WI38 (cell line): ENCODE data around the gene ZNF592.

ENCODE experiments used
- H3K4me3 ChIP-seq: 2 replicates; pipeline ENCODE4 v1.5.1; 2011; ENCODE audit warnings: low read depth, mild to moderate bottlenecking, control low read depth, low read length
- TF ChIP-seq, protein P1 (sequence below): IDR thresholded peaks from 2 replicates; pipeline ENCODE4 v1.5.1; 2012; ENCODE audit warnings: low read depth, mild to moderate bottlenecking, control low read depth, low read length

Gene ZNF592

DNA sequence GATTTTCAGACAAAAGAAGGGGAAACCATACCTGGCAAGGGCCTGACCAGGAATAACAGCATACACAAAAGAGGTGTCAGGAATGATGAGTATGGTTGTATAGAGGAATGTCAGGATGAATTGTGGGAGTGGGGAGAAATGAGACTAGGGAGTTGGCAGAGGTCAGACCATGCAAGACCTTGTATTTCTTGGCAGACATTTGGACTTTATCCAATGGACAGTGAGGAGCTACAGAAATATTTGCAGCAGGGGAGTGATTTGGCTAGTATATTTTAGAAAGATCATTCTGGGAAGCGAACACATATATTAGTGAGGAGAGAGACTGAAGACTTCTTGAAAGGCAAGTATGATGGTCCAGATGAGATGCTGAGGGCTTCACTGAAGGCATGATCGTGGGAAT, 43.4 kb downstream of the ZNF592 start:
- TF ChIP-seq, protein P1, sequence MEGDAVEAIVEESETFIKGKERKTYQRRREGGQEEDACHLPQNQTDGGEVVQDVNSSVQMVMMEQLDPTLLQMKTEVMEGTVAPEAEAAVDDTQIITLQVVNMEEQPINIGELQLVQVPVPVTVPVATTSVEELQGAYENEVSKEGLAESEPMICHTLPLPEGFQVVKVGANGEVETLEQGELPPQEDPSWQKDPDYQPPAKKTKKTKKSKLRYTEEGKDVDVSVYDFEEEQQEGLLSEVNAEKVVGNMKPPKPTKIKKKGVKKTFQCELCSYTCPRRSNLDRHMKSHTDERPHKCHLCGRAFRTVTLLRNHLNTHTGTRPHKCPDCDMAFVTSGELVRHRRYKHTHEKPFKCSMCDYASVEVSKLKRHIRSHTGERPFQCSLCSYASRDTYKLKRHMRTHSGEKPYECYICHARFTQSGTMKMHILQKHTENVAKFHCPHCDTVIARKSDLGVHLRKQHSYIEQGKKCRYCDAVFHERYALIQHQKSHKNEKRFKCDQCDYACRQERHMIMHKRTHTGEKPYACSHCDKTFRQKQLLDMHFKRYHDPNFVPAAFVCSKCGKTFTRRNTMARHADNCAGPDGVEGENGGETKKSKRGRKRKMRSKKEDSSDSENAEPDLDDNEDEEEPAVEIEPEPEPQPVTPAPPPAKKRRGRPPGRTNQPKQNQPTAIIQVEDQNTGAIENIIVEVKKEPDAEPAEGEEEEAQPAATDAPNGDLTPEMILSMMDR = no peak

DNA sequence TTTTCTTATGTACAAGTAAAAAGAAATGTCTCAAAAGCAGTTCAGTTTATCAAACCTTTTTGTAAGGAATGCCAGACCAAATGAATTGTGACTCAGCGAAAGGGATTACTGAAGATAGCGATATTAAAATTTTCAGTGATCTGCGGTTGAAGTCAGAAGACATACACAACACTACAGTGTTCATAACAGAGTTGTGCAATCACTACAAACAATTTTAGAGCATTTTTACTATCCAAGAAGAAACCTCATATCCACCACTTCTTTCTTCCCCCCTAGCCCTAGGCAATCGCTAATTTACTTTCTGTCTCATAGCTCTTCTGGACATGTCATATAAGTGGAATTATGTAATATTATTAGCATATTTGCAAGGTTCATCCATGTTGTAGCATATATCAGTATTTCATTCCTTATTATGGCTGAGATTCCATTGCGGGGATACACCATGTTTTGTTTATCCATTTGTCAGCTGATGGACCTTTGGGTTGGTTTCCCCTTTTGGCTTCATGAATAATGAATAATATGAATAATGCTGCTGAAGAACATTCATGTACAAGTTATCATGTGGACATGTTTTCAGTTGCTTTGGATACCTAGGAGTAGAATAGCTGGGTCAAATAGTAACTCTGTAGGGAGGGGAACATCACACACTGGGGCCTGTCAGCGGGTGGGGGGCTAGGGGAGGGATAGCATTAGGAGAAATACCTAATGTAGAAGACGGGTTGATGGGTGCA, 45.2 kb downstream of the ZNF592 start:
- TF ChIP-seq, protein P1 = no peak
- no peak overlapping the region for H3K4me3 ChIP-seq

More for the DNA sequence above, 43.4 kb downstream of the ZNF592 start:
- no peak overlapping the region for H3K4me3 ChIP-seq

DNA sequence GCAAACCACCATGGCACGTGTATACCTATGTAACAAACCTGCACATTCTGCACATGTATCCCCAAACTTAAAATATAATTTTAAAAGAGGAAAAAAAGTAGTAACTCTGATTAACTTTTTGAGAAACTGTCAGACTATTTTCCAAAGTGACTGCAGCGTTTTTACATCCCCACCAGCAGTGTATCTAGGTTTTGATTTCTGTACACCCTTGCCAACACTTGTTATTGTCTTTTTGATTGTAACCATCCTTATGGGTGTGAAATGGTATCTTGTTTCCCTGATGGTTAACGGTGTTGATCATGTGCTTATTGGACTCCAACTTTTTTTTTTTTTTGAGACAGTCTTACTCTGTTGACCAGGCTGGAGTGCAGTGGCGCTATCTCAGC, 45.8 kb downstream of the ZNF592 start:
- no peak overlapping the region for H3K4me3 ChIP-seq
- TF ChIP-seq, protein P1 = no peak

DNA sequence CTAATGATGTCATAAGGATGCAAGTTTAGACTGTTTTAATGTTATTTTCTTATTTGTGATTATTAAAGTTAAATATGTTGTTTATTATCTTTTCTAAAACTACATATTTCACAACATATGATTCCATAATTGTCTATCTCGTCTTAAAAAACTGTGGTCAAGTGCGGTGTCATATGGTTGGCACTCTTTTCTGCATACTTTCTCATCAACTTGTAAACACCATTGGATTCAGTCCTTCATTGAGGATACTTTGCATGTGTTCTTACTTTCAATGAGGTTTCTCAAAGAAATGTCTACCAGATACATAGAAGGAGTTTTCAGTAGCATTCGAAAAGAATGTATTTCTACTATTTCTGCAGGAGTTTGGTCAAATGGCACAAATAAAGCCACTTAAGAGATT, 46.8 kb downstream of the ZNF592 start:
- TF ChIP-seq, protein P1 = no peak

DNA sequence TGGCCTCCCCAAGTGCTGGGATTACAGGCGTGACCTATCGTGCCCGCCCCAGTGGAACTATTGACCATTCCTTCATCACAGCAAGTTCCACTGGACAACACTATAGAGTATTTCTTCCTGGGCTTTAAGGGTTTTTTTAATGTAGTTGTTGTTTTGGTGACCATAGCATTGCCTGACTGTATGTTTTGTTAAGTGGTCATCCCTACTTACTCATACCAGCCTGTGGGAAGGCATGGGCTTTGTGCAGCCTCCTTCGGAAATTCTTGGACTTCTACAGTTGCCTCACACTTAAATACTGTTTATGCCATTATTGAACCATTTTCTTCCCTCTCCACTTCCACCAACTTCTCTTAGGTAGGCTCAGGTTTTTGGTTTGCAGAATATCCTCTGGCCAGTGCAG, 48.8 kb downstream of the ZNF592 start:
- no peak overlapping the region for H3K4me3 ChIP-seq
- TF ChIP-seq, protein P1 = no peak

More for the DNA sequence above, 46.8 kb downstream of the ZNF592 start:
- H3K4me3 ChIP-seq = no peak overlapping the region

DNA sequence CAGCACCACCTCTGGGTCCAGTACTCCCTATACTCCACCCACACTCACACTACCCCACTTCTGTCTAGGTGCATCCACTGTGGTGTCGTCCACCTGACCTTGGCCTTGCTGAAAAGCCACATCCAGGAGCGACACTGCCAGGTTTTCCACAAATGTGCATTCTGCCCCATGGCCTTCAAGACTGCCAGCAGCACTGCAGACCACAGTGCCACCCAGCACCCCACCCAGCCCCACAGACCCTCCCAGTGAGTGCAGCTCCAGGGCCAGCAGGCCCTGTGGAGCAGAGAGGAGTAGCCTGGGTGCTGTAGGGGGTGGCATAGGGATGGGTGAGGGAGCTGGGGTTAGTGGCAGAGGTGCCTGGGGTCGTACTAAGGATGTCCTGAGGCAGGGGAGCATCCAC, 49.4 kb downstream of the ZNF592 start:
- H3K4me3 ChIP-seq = no peak overlapping the region
- TF ChIP-seq, protein P1 = no peak

DNA sequence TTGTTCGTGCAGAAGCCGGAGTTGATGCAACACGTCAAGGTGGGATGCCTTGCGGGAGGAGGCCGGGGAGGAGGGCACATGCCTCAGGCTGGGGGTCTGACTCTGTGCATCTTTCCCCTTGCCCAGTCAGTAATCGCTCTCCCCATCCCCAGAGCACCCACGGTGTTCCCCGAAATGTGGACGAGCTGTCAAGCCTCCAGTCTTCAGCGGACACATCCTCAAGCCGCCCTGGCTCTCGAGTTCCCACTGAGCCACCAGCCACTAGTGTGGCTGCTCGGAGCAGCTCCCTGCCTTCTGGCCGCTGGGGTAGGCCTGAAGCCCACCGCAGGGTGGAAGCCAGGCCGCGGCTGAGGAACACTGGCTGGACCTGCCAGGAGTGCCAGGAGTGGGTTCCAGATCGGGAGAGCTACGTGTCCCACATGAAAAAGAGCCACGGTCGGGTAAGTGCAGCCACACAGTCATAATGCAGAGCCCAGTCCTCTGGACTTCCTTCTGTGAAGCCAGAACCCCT, 50.1 kb downstream of the ZNF592 start:
- TF ChIP-seq, protein P1 = no peak

More for the DNA sequence above, 50.1 kb downstream of the ZNF592 start:
- H3K4me3 ChIP-seq = no peak overlapping the region
